WTC11 (cell line): ENCODE measurements around the gene TRIB2. TPM values are rescaled to one million over a fixed set of nuclear protein-coding genes. Genes with fewer than 3 reads are reported as not detected.

Experiments
- ATAC-seq: fragments of 200-7000 bp; cut with Tn5 transposase; 2 replicates; pipeline ENCODE4 v1.10.0; 2021; ENCODE audit warnings: mild to moderate bottlenecking, moderate library complexity
- CTCF ChIA-PET: fragments of 300-600 bp; sonication (Branson Sonifier 250); formaldehyde crosslinking; loops from one replicate; lab custom pipeline; 2021; ENCODE audit warnings: antibody characterized with exemption; lab: Charles Lee
- POLR2A ChIA-PET: fragments of 350-600 bp; sonication (Branson Sonifier 250); formaldehyde crosslinking; loops from one replicate; lab custom pipeline; 2021; ENCODE audit warnings: antibody characterized with exemption; lab: Charles Lee
- DNase-seq: peaks from one replicate; pipeline ENCODE4 v3.0.0; 2021; ENCODE audit warnings: low spot score
- H3K27ac Mint-ChIP-seq: 2 replicates; pipeline ENCODE4 v1.8.0; 2021; ENCODE audit warnings: mixed read lengths
- H3K27me3 Mint-ChIP-seq: 2 replicates; pipeline ENCODE4 v1.8.0; 2021; ENCODE audit warnings: low read depth, mild to moderate bottlenecking, moderate library complexity, mixed read lengths
- H3K36me3 Mint-ChIP-seq: 2 replicates; pipeline ENCODE4 v1.8.0; 2021; ENCODE audit warnings: mixed read lengths
- H3K4me1 Mint-ChIP-seq: 2 replicates; pipeline ENCODE4 v1.8.0; 2022; ENCODE audit warnings: mixed read lengths
- H3K4me3 Mint-ChIP-seq: 2 replicates; pipeline ENCODE4 v1.8.0; 2021; ENCODE audit warnings: mild to moderate bottlenecking, moderate library complexity, mixed read lengths
- H3K9me3 Mint-ChIP-seq: 2 replicates; pipeline ENCODE4 v1.8.0; 2021; ENCODE audit warnings: mixed read lengths
- CREB1 ChIP-seq: sonication (generic); formaldehyde crosslinking; IDR thresholded peaks from 2 replicates; pipeline ENCODE4 v1.8.0; 2023; ENCODE audit warnings: mild to moderate bottlenecking, missing genetic modification reagents
- FOXJ3 ChIP-seq: sonication (generic); formaldehyde crosslinking; IDR thresholded peaks from 2 replicates; pipeline ENCODE4 v1.9.0; 2021; ENCODE audit warnings: missing genetic modification reagents, mild to moderate bottlenecking, borderline replicate concordance
- FOXK1 ChIP-seq: sonication (generic); formaldehyde crosslinking; IDR thresholded peaks from 2 replicates; pipeline ENCODE4 v1.8.0; 2022; ENCODE audit warnings: mild to moderate bottlenecking, moderate library complexity, missing genetic modification reagents
- FOXP1 ChIP-seq: sonication (generic); formaldehyde crosslinking; IDR thresholded peaks from 2 replicates; pipeline ENCODE4 v1.8.0; 2022; ENCODE audit warnings: missing genetic modification reagents, mild to moderate bottlenecking, moderate library complexity, borderline replicate concordance
- GABPB1 ChIP-seq: sonication (generic); formaldehyde crosslinking; IDR thresholded peaks from 2 replicates; pipeline ENCODE4 v1.8.1; 2023; ENCODE audit warnings: mild to moderate bottlenecking, missing genetic modification reagents
- HMGA2 ChIP-seq: fragments of 250-450 bp; sonication (Bioruptor Pico); IDR thresholded peaks from 2 replicates; pipeline ENCODE4 v1.4.0; 2021; ENCODE audit warnings: mild to moderate bottlenecking, moderate library complexity
- IRF2 ChIP-seq: sonication (generic); formaldehyde crosslinking; IDR thresholded peaks from 2 replicates; pipeline ENCODE4 v1.8.0; 2022; ENCODE audit warnings: low read depth, missing genetic modification reagents, borderline replicate concordance
- MXD4 ChIP-seq: fragments of 250-450 bp; sonication (Bioruptor Pico); IDR thresholded peaks from 2 replicates; pipeline ENCODE4 v1.8.0; 2021; ENCODE audit warnings: mild to moderate bottlenecking, moderate library complexity, borderline replicate concordance
- MYBL2 ChIP-seq: sonication (generic); formaldehyde crosslinking; IDR thresholded peaks from 2 replicates; pipeline ENCODE4 v1.8.1; 2023; ENCODE audit warnings: mild to moderate bottlenecking, moderate library complexity, missing genetic modification reagents
- SMAD4 ChIP-seq: sonication (generic); formaldehyde crosslinking; IDR thresholded peaks from 2 replicates; pipeline ENCODE4 v1.8.0; 2022; ENCODE audit warnings: mild to moderate bottlenecking, missing genetic modification reagents
- SOX15 ChIP-seq: fragments of 250-450 bp; sonication (Bioruptor Pico); IDR thresholded peaks from 2 replicates; pipeline ENCODE4 v1.9.0; 2021; ENCODE audit warnings: mild to moderate bottlenecking
- SP1 ChIP-seq: sonication (generic); formaldehyde crosslinking; conservative IDR thresholded peaks from 2 replicates; pipeline ENCODE4 v1.8.1; 2022; ENCODE audit warnings: missing genetic modification reagents
- TEAD1 ChIP-seq: sonication (generic); formaldehyde crosslinking; IDR thresholded peaks from 2 replicates; pipeline ENCODE4 v1.8.0; 2022; ENCODE audit warnings: mild to moderate bottlenecking, missing genetic modification reagents
- TP53 ChIP-seq: sonication (generic); formaldehyde crosslinking; IDR thresholded peaks from 2 replicates; pipeline ENCODE4 v1.8.1; 2023; ENCODE audit warnings: mild to moderate bottlenecking, missing genetic modification reagents
- total RNA-seq: library from RNA; stranded (reverse); gene quantifications from 3 replicates; pipeline ENCODE4 v1.2.3, GENCODE V29; 2021
- TF ChIP-seq, protein P1 (sequence below): sonication (generic); formaldehyde crosslinking; IDR thresholded peaks from 2 replicates; pipeline ENCODE4 v1.8.1; 2023; ENCODE audit warnings: mild to moderate bottlenecking, missing genetic modification reagents
- TF ChIP-seq, protein P2 (sequence below): sonication (generic); formaldehyde crosslinking; IDR thresholded peaks from 2 replicates; pipeline ENCODE4 v1.8.1; 2022; ENCODE audit warnings: missing genetic modification reagents, borderline replicate concordance
- TF ChIP-seq, protein P3 (sequence below): sonication (generic); formaldehyde crosslinking; IDR thresholded peaks from 2 replicates; pipeline ENCODE4 v1.8.0; 2023; ENCODE audit warnings: mild to moderate bottlenecking, missing genetic modification reagents
- TF ChIP-seq, protein P4 (sequence below): sonication (generic); formaldehyde crosslinking; IDR thresholded peaks from 2 replicates; pipeline ENCODE4 v1.8.1; 2023; ENCODE audit warnings: mild to moderate bottlenecking, missing genetic modification reagents, moderate library complexity
- TF ChIP-seq, protein P5 (sequence below): sonication (generic); formaldehyde crosslinking; IDR thresholded peaks from 2 replicates; pipeline ENCODE4 v1.8.1; 2023; ENCODE audit warnings: mild to moderate bottlenecking, moderate library complexity, missing genetic modification reagents
- TF ChIP-seq, protein P6 (sequence below): fragments of 250-450 bp; sonication (Bioruptor Pico); IDR thresholded peaks from 2 replicates; pipeline ENCODE4 v1.9.0; 2021; ENCODE audit warnings: moderate library complexity, mild to moderate bottlenecking, inconsistent platforms, borderline replicate concordance
- TF ChIP-seq, protein P7 (sequence below): fragments of 250-450 bp; sonication (Bioruptor Pico); conservative IDR thresholded peaks from 2 replicates; pipeline ENCODE4 v1.9.0; 2021; ENCODE audit warnings: mild to moderate bottlenecking

The TRIB2 gene
- total RNA-seq, 1 experiment from 2014 or later, result 89.3 TPM

DNA sequence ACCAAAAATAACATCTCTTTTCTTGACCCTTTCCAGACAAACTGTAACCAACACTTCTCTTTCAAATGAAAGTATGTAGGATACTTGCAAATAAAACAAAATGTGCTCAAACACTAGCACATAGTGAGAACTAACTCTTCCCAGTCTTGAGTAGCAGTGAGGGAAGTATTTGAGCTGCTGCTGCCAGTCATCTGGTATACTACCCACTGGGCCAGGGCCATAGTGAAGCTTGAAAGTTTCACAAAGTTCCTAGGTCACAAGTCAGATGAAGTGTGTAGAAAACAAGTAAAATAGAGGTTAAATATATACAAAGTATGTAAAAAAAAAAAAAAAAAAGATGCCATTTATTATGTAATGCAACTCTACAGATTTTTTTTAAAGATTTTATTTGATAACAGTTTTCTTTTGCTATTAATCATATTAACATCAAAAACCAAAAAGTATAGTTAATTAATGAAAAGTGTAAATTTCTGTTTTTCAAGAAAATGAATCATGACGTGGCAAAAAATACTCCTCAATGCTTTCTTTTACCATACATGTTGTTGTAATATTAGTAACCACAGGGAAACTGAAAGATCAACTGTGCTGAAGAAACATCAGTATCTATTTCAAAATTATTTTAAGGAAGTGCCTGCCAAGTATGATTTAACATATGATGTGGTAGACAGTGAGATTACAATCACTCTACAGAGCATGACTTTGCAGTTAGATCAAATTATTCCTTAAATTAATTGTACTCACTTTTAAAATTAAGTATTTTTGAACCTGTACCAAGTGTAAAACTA lies 21.6 kb upstream of the TRIB2 start:
- Mint-ChIP-seq H3K4me3 (no peak overlapping the region), H3K27me3 (no peaks in the 10 kb centered on the region), H3K27ac (no peak overlapping the region), H3K36me3 (peaks cover 26% of the 10 kb centered on the region), H3K9me3 (peaks cover 36% of the 10 kb centered on the region), H3K4me1 (peaks cover 3% of the 10 kb centered on the region; the same call in 1 of the 2 replicates)
- ATAC-seq, result no peak
- CTCF ChIA-PET, result no interaction called here
- TF ChIP-seq SOX15 (CRISPR knock-in tag) (no peak), SP1 (CRISPR knock-in tag) (no peak)
- TF ChIP-seq, protein P1, sequence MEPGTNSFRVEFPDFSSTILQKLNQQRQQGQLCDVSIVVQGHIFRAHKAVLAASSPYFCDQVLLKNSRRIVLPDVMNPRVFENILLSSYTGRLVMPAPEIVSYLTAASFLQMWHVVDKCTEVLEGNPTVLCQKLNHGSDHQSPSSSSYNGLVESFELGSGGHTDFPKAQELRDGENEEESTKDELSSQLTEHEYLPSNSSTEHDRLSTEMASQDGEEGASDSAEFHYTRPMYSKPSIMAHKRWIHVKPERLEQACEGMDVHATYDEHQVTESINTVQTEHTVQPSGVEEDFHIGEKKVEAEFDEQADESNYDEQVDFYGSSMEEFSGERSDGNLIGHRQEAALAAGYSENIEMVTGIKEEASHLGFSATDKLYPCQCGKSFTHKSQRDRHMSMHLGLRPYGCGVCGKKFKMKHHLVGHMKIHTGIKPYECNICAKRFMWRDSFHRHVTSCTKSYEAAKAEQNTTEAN (CRISPR knock-in tag), result no peak
- POLR2A ChIA-PET, result no interaction called here
- no peak for DNase-seq

DNA sequence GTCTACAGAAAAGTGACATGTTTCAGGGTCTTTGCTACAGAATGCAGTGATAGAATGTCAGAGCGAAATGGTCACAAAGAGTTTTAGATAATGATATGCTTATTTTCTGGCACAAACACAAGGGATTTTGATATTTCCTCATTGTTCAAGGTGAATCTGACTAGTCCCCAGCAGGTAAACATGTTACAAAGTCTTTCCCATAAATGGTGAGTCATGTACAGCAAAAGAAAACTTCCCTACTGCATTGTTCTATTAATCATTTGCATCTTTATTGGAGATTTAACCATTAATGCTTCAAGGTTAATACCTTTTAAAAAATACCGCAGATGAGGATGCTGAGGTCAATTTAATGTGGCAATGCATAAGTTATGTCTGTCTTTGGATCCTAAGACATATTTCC lies 19.1 kb upstream of the TRIB2 start:
- peaks cover 10% of the 10 kb centered on the region for H3K4me1 Mint-ChIP-seq
- H3K27ac Mint-ChIP-seq, result no peak overlapping the region
- no peak for ATAC-seq
- CTCF ChIA-PET, result no interaction called here
- H3K36me3 Mint-ChIP-seq, result peaks cover 7% of the 10 kb centered on the region; the same call in 1 of the 2 replicates
- TF ChIP-seq TEAD1 (CRISPR knock-in tag) (no peak), MXD4 (CRISPR knock-in tag) (no peak), FOXK1 (no peak), HMGA2 (CRISPR knock-in tag) (no peak), SMAD4 (CRISPR knock-in tag) (no peak), FOXJ3 (CRISPR knock-in tag) (no peak), CREB1 (CRISPR knock-in tag) (no peak), FOXP1 (CRISPR knock-in tag) (no peak), TP53 (CRISPR knock-in tag) (no peak), GABPB1 (CRISPR knock-in tag) (no peak), IRF2 (CRISPR knock-in tag) (no peak), MYBL2 (CRISPR knock-in tag) (no peak)
- TF ChIP-seq, protein P1 (CRISPR knock-in tag), result no peak
- TF ChIP-seq, protein P2, sequence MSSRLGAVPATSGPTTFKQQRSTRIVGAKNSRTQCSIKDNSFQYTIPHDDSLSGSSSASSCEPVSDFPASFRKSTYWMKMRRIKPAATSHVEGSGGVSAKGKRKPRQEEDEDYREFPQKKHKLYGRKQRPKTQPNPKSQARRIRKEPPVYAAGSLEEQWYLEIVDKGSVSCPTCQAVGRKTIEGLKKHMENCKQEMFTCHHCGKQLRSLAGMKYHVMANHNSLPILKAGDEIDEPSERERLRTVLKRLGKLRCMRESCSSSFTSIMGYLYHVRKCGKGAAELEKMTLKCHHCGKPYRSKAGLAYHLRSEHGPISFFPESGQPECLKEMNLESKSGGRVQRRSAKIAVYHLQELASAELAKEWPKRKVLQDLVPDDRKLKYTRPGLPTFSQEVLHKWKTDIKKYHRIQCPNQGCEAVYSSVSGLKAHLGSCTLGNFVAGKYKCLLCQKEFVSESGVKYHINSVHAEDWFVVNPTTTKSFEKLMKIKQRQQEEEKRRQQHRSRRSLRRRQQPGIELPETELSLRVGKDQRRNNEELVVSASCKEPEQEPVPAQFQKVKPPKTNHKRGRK (CRISPR knock-in tag), result no peak
- TF ChIP-seq, protein P3, sequence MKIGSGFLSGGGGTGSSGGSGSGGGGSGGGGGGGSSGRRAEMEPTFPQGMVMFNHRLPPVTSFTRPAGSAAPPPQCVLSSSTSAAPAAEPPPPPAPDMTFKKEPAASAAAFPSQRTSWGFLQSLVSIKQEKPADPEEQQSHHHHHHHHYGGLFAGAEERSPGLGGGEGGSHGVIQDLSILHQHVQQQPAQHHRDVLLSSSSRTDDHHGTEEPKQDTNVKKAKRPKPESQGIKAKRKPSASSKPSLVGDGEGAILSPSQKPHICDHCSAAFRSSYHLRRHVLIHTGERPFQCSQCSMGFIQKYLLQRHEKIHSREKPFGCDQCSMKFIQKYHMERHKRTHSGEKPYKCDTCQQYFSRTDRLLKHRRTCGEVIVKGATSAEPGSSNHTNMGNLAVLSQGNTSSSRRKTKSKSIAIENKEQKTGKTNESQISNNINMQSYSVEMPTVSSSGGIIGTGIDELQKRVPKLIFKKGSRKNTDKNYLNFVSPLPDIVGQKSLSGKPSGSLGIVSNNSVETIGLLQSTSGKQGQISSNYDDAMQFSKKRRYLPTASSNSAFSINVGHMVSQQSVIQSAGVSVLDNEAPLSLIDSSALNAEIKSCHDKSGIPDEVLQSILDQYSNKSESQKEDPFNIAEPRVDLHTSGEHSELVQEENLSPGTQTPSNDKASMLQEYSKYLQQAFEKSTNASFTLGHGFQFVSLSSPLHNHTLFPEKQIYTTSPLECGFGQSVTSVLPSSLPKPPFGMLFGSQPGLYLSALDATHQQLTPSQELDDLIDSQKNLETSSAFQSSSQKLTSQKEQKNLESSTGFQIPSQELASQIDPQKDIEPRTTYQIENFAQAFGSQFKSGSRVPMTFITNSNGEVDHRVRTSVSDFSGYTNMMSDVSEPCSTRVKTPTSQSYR (CRISPR knock-in tag), result no peak
- TF ChIP-seq, protein P4, sequence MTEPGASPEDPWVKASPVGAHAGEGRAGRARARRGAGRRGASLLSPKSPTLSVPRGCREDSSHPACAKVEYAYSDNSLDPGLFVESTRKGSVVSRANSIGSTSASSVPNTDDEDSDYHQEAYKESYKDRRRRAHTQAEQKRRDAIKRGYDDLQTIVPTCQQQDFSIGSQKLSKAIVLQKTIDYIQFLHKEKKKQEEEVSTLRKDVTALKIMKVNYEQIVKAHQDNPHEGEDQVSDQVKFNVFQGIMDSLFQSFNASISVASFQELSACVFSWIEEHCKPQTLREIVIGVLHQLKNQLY, result no peak
- TF ChIP-seq, protein P5, sequence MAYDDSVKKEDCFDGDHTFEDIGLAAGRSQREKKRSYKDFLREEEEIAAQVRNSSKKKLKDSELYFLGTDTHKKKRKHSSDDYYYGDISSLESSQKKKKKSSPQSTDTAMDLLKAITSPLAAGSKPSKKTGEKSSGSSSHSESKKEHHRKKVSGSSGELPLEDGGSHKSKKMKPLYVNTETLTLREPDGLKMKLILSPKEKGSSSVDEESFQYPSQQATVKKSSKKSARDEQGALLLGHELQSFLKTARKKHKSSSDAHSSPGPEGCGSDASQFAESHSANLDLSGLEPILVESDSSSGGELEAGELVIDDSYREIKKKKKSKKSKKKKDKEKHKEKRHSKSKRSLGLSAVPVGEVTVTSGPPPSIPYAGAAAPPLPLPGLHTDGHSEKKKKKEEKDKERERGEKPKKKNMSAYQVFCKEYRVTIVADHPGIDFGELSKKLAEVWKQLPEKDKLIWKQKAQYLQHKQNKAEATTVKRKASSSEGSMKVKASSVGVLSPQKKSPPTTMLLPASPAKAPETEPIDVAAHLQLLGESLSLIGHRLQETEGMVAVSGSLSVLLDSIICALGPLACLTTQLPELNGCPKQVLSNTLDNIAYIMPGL (CRISPR knock-in tag), result no peak
- TF ChIP-seq, protein P6, sequence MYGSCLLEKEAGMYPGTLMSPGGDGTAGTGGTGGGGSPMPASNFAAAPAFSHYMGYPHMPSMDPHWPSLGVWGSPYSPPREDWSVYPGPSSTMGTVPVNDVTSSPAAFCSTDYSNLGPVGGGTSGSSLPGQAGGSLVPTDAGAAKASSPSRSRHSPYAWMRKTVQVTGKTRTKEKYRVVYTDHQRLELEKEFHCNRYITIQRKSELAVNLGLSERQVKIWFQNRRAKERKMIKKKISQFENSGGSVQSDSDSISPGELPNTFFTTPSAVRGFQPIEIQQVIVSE (CRISPR knock-in tag), result no peak
- TF ChIP-seq, protein P7, sequence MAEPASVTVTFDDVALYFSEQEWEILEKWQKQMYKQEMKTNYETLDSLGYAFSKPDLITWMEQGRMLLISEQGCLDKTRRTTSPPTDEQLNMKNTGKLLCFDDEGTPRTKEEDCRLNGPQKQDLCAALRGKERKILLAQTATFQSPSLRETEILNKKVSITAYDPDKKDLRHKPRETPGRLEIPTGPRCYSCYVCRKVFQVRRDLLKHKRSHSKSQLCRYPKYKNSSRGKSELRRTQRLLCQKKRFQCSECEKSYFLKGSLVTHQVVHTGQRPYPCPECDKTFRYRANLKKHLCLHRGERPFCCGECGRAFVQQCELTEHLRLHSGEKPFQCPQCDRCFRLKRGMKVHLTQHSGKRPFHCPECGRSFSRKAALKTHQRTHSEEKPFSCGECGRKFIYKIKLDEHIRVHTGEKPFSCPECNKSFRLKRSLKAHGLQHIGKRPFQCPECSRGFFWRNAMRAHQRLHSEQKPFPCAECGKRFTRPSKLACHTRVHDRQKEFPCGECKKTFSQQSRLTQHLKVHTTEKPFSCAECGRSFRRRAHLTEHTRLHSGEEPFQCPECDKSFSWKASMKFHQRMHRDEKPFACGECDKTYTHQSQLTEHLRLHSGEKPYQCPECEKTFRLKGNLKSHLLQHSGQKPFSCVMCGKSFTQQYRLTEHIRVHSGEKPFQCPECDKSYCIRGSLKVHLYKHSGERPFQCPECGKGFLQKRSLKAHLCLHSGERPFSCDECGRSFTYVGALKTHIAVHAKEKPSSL (CRISPR knock-in tag), result no peak
- TF ChIP-seq, all 79 proteins: peak for 0
- peaks cover 14% of the 10 kb centered on the region for H3K9me3 Mint-ChIP-seq
- no peak overlapping the region for H3K4me3 Mint-ChIP-seq
- POLR2A ChIA-PET, result no interaction called here
- no peaks in the 10 kb centered on the region for H3K27me3 Mint-ChIP-seq
- DNase-seq, result no peak
